ENCODE measurements around the gene DKK3. TPM values are rescaled to one million over a fixed set of nuclear protein-coding genes. Genes with fewer than 3 reads are reported as not detected.

Gene DKK3
- total RNA-seq, 4 donors from 2014 or later, result 4.1 to 31.7 (median 7.2) TPM

- ATAC-seq (no peak), DNase-seq (no peak)
- Histone ChIP-seq H3K4me3 (no peak overlapping the region), H3K36me3 (no peaks in the 10 kb centered on the region), H3K27me3 (peaks cover 33 to 38% (median 36%) of the 10 kb centered on the region in 3 donors), H3K9me3 (no peaks in the 10 kb centered on the region), H3K27ac (no peak overlapping the region), H3K4me1 (peaks cover 15 to 20% of the 10 kb centered on the region in 2 donors)
- in situ Hi-C loops (cut with MboI; ENCODE audit: low sequenced_read_pairs in 4 of 4) (no loop called here), intact Hi-C loops (cut with DNase I; ENCODE audit: low total_unique reads) (loop anchor here (5.0 kb wide), 1 partner anchor 34 kb away; no protein-coding TSS in a partner anchor)
- TF ChIP-seq, protein P1, sequence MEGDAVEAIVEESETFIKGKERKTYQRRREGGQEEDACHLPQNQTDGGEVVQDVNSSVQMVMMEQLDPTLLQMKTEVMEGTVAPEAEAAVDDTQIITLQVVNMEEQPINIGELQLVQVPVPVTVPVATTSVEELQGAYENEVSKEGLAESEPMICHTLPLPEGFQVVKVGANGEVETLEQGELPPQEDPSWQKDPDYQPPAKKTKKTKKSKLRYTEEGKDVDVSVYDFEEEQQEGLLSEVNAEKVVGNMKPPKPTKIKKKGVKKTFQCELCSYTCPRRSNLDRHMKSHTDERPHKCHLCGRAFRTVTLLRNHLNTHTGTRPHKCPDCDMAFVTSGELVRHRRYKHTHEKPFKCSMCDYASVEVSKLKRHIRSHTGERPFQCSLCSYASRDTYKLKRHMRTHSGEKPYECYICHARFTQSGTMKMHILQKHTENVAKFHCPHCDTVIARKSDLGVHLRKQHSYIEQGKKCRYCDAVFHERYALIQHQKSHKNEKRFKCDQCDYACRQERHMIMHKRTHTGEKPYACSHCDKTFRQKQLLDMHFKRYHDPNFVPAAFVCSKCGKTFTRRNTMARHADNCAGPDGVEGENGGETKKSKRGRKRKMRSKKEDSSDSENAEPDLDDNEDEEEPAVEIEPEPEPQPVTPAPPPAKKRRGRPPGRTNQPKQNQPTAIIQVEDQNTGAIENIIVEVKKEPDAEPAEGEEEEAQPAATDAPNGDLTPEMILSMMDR (IDR thresholded peaks at IDR 0.05 in 4 of 5, conservative IDR thresholded peaks at IDR 0.05 in 1 of 5), result no peak
- no peak for TF ChIP-seq POLR2A (IDR thresholded peaks at IDR 0.05)
These were observed 1.7 kb downstream of the DKK3 start for GRCh38 chr11:12006552-12007229.

DNA sequence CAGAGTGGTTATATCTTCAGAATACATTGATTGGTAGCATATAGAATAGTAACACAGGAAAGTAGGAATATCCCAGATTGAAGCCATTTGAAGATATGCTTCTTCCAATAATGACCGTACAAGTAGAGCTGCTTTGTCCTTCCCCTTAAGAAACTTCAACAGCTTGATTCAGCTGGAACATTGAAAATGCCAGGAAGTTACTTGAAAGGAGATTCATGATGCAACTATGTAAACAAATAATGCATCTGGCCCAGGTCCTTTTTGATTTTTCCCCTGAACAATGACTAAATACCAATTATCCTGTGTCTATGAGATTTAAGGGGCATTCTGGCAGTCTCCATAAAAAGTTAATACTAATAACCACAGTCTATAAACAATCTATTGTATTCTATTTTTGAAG, 3.0 kb downstream of the DKK3 start:
- Histone ChIP-seq H3K9me3 (no peaks in the 10 kb centered on the region), H3K36me3 (no peaks in the 10 kb centered on the region), H3K27me3 (peaks cover 33 to 36% (median 34%) of the 10 kb centered on the region in 3 donors), H3K4me3 (no peak overlapping the region), H3K27ac (no peak overlapping the region), H3K4me1 (peaks cover 15 to 20% of the 10 kb centered on the region in 2 donors)
- in situ Hi-C loops (cut with MboI; ENCODE audit: low sequenced_read_pairs in 4 of 4), result no loop called here
- ATAC-seq (no peak), DNase-seq (no peak)
- TF ChIP-seq, protein P1 (IDR thresholded peaks at IDR 0.05 in 4 of 5, conservative IDR thresholded peaks at IDR 0.05 in 1 of 5), result no peak
- intact Hi-C loops (cut with DNase I; ENCODE audit: low total_unique reads), result loop anchor here (5.0 kb wide), 1 partner anchor 33 kb away; no protein-coding TSS in a partner anchor

DNA sequence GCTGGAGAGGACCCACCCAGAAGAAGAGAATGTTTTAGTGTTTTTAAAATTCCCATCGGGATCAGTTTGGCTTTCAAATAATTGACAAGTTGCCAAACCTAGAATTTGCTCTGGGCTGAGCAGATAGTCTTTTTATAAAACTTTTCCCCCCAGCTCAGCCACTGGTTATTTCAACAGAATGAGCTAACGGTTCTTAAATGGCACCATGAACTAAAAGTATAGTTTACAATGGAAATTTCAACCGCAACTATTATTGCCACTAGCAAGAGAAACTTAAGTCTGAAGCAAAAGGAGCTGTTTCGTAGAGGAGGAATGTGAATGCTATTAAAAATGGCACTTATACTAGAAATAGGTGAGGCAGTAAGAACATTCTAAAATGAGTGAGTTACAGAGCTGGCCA, 3.4 kb downstream of the DKK3 start:
- TF ChIP-seq, protein P1 (IDR thresholded peaks at IDR 0.05 in 4 of 5, conservative IDR thresholded peaks at IDR 0.05 in 1 of 5), result no peak
- no peak for TF ChIP-seq POLR2A (IDR thresholded peaks at IDR 0.05)
- in situ Hi-C loops (cut with MboI; ENCODE audit: low sequenced_read_pairs in 4 of 4), result no loop called here
- H3K27me3 ChIP-seq, result peaks cover 30 to 35% (median 30%) of the 10 kb centered on the region in 3 donors
- DNase-seq (no peak), ATAC-seq (no peak)
- no peaks in the 10 kb centered on the region for H3K9me3 ChIP-seq
- intact Hi-C loops (cut with DNase I; ENCODE audit: low total_unique reads), result loop anchor here (5.0 kb wide), 1 partner anchor 33 kb away; no protein-coding TSS in a partner anchor
- H3K4me1 ChIP-seq, result peaks cover 15 to 20% of the 10 kb centered on the region in 2 donors
- H3K36me3 ChIP-seq, result no peaks in the 10 kb centered on the region
- no peak overlapping the region for H3K4me3 ChIP-seq
- no peak overlapping the region for H3K27ac ChIP-seq

DNA sequence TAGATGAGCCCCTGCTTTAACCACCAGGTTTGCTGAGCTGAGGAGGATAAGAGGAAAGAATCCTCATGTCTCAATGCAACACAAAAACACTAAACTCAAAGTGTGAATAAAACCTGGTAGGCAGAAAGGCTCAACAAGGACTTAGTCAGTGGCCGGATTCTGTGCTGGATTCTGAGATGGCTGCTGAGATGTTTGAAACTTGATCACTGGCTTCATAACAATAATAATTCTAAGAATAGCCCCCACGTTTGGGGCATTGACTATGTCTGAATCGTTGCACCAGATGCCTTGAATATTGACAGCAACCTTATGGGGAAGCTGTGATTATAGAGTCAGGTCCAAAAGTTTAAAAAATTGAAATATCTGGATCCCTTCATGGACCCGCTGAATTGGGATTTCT, 4.6 kb downstream of the DKK3 start:
- ATAC-seq, result no peak

More for the DNA sequence above, 4.6 kb downstream of the DKK3 start:
- in situ Hi-C loops (cut with MboI; ENCODE audit: low sequenced_read_pairs in 4 of 4) (no loop called here), intact Hi-C loops (cut with DNase I; ENCODE audit: low total_unique reads) (no loop called here)
- Histone ChIP-seq H3K27ac (no peak overlapping the region), H3K9me3 (no peaks in the 10 kb centered on the region), H3K4me3 (no peak overlapping the region), H3K36me3 (no peaks in the 10 kb centered on the region), H3K4me1 (peaks cover 13 to 20% of the 10 kb centered on the region in 2 donors), H3K27me3 (peaks cover 21 to 27% (median 27%) of the 10 kb centered on the region in 3 donors)
- TF ChIP-seq, protein P1 (IDR thresholded peaks at IDR 0.05 in 4 of 5, conservative IDR thresholded peaks at IDR 0.05 in 1 of 5), result no peak
- TF ChIP-seq POLR2A (IDR thresholded peaks at IDR 0.05), result no peak
- DNase-seq, result no peak
